ENCODE data around the gene GPR55.
A peak's percentile ranks its signal among the peaks of the same experiment; 100 is the strongest.

Gene GPR55

DNA sequence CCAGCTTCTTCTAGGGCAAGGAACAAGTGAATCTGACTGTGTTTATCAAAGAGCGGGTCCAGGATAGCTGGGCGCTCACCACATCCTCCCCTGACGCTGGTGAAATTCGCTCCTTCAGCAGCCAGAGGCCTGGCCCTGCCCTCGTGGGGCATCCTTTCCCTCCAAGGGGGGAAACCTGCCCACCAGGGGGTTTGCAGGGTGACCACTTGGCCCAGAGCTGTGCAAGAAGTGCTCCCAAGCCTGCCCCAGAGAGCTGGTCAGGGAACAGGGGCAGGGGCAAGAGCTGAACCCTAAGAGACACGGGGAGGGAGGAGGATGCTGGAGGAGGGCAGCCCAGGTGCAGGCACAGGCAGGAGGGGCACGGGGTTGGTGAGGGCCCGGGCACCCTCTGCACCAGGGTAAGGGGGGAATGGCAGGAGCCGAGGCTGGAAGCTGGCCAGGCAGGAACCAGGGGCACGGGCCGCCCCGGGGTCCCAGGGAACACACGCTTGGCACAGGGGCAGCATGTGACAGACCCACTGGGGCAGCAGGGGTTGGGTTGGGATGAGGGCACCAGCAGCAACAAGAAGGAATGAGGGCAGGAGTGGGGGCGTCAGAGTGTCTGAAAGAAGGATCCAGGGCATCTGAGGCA is 2.8 kb upstream of the GPR55 start:
- Histone ChIP-seq H3K27ac (ENCODE audit: low read length) (no peak overlapping the region), H3K36me3 (replicated peaks; ENCODE audit: insufficient read depth, low read length) (no peaks in the 10 kb centered on the region), H2AFZ (ENCODE audit: low read length) (no peak overlapping the region), H3K9me2 (replicated peaks; ENCODE audit: insufficient read depth, low read length) (no peaks in the 10 kb centered on the region), H3K9ac (ENCODE audit: low read length) (no peak overlapping the region), H3K4me2 (ENCODE audit: low read depth, low read length) (no peak overlapping the region), H3K4me1 (ENCODE audit: low read length) (peaks cover 12% of the 10 kb centered on the region), H3F3A (ENCODE audit: insufficient read depth, low read length) (no peaks in the 10 kb centered on the region), H3K27me3 (replicated peaks; ENCODE audit: insufficient read depth, low read length) (no peaks in the 10 kb centered on the region), H3K79me2 (ENCODE audit: low read length) (no peaks in the 10 kb centered on the region), H4K20me1 (ENCODE audit: insufficient read depth, low read length) (no peaks in the 10 kb centered on the region), H3K9me3 (replicated peaks; ENCODE audit: insufficient read depth, low read length) (no peaks in the 10 kb centered on the region), H3K4me3 (ENCODE audit: low read length) (no peak overlapping the region)
- DNase-seq: no peak
- TF ChIP-seq EZH2 (optimal IDR thresholded peaks at IDR 0.05; ENCODE audit: low read depth, low read length): no peak
- no peak for TF ChIP-seq EZH2phosphoT487 (IDR thresholded peaks at IDR 0.05; ENCODE audit: low read length)
- TF ChIP-seq, protein P1, sequence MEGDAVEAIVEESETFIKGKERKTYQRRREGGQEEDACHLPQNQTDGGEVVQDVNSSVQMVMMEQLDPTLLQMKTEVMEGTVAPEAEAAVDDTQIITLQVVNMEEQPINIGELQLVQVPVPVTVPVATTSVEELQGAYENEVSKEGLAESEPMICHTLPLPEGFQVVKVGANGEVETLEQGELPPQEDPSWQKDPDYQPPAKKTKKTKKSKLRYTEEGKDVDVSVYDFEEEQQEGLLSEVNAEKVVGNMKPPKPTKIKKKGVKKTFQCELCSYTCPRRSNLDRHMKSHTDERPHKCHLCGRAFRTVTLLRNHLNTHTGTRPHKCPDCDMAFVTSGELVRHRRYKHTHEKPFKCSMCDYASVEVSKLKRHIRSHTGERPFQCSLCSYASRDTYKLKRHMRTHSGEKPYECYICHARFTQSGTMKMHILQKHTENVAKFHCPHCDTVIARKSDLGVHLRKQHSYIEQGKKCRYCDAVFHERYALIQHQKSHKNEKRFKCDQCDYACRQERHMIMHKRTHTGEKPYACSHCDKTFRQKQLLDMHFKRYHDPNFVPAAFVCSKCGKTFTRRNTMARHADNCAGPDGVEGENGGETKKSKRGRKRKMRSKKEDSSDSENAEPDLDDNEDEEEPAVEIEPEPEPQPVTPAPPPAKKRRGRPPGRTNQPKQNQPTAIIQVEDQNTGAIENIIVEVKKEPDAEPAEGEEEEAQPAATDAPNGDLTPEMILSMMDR (IDR thresholded peaks at IDR 0.05; ENCODE audit: low read length): no peak

DNA sequence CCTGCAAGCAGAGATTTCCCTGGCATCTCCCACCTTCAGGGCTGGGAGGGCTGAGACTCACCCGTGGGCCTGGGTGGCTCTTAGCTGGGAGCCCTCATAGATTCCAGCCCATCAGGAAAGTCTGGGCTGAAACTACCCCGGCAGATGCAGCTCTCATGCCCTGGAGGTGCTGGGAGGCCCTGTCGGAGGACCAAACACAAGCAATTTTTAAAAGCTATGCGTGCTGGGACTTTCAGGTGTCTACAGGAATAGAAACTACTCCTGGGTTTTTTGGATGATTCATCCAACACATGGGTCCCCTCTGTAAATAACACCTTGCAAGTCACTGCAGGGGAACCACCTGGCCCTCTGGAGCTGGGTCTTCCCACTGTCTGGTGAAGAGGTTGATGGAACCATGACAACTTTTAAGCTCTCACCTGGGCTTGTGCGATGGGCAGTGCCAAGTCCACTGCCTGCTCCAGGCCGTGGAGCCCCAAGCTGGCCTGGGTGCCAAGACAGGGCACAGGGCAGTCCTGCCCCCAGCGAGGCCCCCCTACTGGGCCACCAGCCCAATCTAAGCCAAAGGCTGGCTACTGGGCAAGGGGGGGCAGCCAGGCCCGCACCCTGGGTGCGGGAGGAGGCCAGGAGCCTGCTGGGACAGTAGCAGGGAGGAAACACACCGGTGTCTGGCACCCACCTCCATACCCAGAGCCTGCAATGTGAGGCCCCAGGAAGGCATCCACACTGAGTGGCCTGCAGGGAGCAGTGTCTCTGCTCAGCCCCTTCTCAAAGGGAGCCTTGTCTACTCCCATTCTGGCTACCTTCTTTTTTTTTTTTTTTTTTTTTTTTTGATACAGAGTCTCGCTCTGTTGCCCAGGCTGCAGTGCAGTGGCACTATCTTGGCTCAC is 1.1 kb upstream of the GPR55 start:
- 0 out of 2 replicates have a peak overlapping the region, but pooled peaks have one; percentile 35 for H2AFZ ChIP-seq (ENCODE audit: low read length)
- no peaks in the 10 kb centered on the region for H3K36me3 ChIP-seq (replicated peaks; ENCODE audit: insufficient read depth, low read length)
- H3K79me2 ChIP-seq (ENCODE audit: low read length): no peaks in the 10 kb centered on the region
- no peak overlapping the region for H3K9ac ChIP-seq (ENCODE audit: low read length)
- no peaks in the 10 kb centered on the region for H3K9me2 ChIP-seq (replicated peaks; ENCODE audit: insufficient read depth, low read length)
- no peaks in the 10 kb centered on the region for H3K9me3 ChIP-seq (replicated peaks; ENCODE audit: insufficient read depth, low read length)
- H3K27me3 ChIP-seq (replicated peaks; ENCODE audit: insufficient read depth, low read length): no peaks in the 10 kb centered on the region
- H3K4me1 ChIP-seq (ENCODE audit: low read length): peaks cover 13% of the 10 kb centered on the region
- H3K27ac ChIP-seq (ENCODE audit: low read length): peak overlapping the region; percentile 34; the same call in 1 of the 2 replicates
- H3K4me3 ChIP-seq (ENCODE audit: low read length): no peak overlapping the region
- peak; percentile 15 for DNase-seq
- H3F3A ChIP-seq (ENCODE audit: insufficient read depth, low read length): no peaks in the 10 kb centered on the region
- TF ChIP-seq, protein P1 (IDR thresholded peaks at IDR 0.05; ENCODE audit: low read length): no peak
- TF ChIP-seq EZH2phosphoT487 (IDR thresholded peaks at IDR 0.05; ENCODE audit: low read length) (no peak), EZH2 (optimal IDR thresholded peaks at IDR 0.05; ENCODE audit: low read depth, low read length) (no peak)
- no peaks in the 10 kb centered on the region for H4K20me1 ChIP-seq (ENCODE audit: insufficient read depth, low read length)
- H3K4me2 ChIP-seq (ENCODE audit: low read depth, low read length): peak overlapping the region; percentile 3; the same call in 1 of the 2 replicates

DNA sequence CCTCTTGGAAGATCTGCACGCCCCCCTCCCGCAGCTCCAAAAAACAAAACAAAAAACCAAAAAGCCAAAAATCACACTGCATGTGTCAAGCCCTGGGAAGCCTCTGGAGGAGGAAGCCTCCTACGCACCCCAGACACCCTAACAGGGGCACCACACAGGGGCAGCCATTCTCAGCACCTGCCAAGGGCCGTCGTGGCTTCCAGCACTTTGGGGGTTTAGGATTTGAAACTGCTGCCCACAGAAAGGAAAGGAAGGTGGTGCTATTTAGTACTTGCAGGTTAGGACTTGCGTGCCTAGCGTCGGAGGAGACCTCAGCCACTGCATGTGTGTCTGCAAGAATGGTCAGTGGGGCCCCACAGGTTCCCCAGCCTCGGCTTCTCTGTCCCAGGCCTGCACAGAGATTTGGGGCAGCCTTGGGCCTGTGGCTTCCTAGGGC is 419 bp upstream of the GPR55 start:
- Histone ChIP-seq H3K9ac (ENCODE audit: low read length) (no peak overlapping the region), H3K27me3 (replicated peaks; ENCODE audit: insufficient read depth, low read length) (no peaks in the 10 kb centered on the region), H4K20me1 (ENCODE audit: insufficient read depth, low read length) (no peaks in the 10 kb centered on the region), H2AFZ (ENCODE audit: low read length) (0 out of 2 replicates have a peak overlapping the region, but pooled peaks have one; percentile 35), H3K9me2 (replicated peaks; ENCODE audit: insufficient read depth, low read length) (no peaks in the 10 kb centered on the region), H3F3A (ENCODE audit: insufficient read depth, low read length) (no peaks in the 10 kb centered on the region), H3K4me3 (ENCODE audit: low read length) (no peak overlapping the region), H3K27ac (ENCODE audit: low read length) (peak overlapping the region; percentile 34; the same call in 1 of the 2 replicates), H3K4me1 (ENCODE audit: low read length) (peaks cover 19% of the 10 kb centered on the region), H3K79me2 (ENCODE audit: low read length) (no peaks in the 10 kb centered on the region), H3K9me3 (replicated peaks; ENCODE audit: insufficient read depth, low read length) (no peaks in the 10 kb centered on the region), H3K4me2 (ENCODE audit: low read depth, low read length) (peak overlapping the region; percentile 3; the same call in 1 of the 2 replicates), H3K36me3 (replicated peaks; ENCODE audit: insufficient read depth, low read length) (no peaks in the 10 kb centered on the region)
- DNase-seq: no peak
- TF ChIP-seq EZH2phosphoT487 (IDR thresholded peaks at IDR 0.05; ENCODE audit: low read length) (no peak), EZH2 (optimal IDR thresholded peaks at IDR 0.05; ENCODE audit: low read depth, low read length) (no peak)
- TF ChIP-seq, protein P1 (IDR thresholded peaks at IDR 0.05; ENCODE audit: low read length): no peak
